GM18526 (cell line): ENCODE results near the gene APCDD1L.

Source experiments
- POLR2A ChIP-seq: IDR thresholded peaks from 3 replicates; pipeline ENCODE4 v1.6.1; 2011; ENCODE audit not compliant: insufficient read length; ENCODE audit errors: extremely low read depth

The APCDD1L gene

GRCh38 chr20:58547623-58548475 lies 32.6 kb upstream of the APCDD1L start:
- no peak for TF ChIP-seq POLR2A

GRCh38 chr20:58546756-58547622 lies 31.8 kb upstream of the APCDD1L start:
- TF ChIP-seq POLR2A, result no peak

GRCh38 chr20:58546416-58546711 lies 31.2 kb upstream of the APCDD1L start:
- TF ChIP-seq POLR2A, result no peak

- no peak for TF ChIP-seq POLR2A
Measured at GRCh38 chr20:58545565-58546415, 30.6 kb upstream of the APCDD1L start.

GRCh38 chr20:58544891-58545290 lies 29.7 kb upstream of the APCDD1L start:
- TF ChIP-seq POLR2A, result no peak

- TF ChIP-seq POLR2A, result no peak
Measured at GRCh38 chr20:58544286-58544685, 29.1 kb upstream of the APCDD1L start.

- no peak for TF ChIP-seq POLR2A
Measured at GRCh38 chr20:58543274-58543673, 28.1 kb upstream of the APCDD1L start.

- TF ChIP-seq POLR2A, result no peak
Measured at GRCh38 chr20:58542411-58543095, 27.4 kb upstream of the APCDD1L start.

GRCh38 chr20:58538752-58539151 lies 23.6 kb upstream of the APCDD1L start:
- TF ChIP-seq POLR2A, result no peak

DNA sequence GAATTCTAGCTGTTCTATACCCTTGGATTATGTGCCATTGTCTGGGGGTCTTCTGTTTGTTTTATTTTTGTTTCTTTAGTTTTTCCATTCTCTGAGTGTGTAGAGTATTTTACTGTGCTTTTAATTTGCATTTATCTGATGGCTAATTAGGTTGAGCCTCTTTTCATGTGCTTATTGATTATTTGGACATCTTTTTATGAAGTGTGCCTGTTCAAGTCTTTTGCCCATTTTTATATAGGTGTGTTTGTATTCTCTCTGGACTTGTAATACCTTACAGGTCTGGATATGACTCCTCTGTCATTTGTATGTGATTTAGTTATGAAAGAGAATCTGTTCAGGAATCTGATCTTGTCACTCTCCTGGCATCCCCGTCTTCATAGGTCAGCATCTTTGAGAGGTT lies 22.6 kb upstream of the APCDD1L start:
- TF ChIP-seq POLR2A, result no peak

DNA sequence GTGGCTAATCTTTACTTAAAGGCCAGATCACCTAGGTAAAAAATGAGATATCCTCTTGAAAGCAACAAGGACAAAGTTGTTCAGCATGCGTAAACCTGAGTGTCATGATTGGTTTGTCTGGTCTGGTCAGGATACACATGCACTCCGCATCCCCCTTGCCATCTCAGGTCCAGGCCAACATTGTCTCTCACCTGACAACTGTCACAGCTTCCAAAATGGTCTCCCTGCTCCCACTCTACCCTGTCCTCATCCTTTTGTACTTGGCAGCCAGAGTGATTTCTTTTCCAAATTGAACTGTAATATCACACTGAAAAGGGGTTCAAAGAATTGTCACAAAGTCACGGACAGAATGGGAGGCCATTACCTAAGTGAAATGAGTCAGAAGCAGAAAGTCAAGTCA lies 21.1 kb upstream of the APCDD1L start:
- no peak for TF ChIP-seq POLR2A

- no peak for TF ChIP-seq POLR2A
Measured at GRCh38 chr20:58531657-58532056, 16.5 kb upstream of the APCDD1L start.

DNA sequence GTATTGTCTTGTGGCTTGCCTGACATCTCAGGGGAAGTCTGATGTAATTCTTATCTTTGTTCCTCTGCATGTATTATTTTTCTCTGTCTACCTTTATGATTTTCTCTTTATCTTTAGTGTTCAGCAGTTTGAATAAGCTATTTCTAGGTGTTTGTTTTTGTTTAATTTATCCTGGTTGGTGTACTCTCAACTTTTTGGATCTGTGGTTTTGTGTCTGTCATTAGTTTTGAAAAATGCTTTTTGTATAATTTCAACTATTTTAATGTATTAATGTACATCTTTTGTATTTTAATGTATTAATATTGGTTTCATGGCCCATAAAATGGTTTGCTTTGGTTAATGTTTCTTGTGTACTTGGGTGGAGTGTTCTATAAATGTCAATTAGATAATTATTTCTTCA lies 15.9 kb upstream of the APCDD1L start:
- TF ChIP-seq POLR2A, result no peak

GRCh38 chr20:58528412-58528811 lies 13.2 kb upstream of the APCDD1L start:
- TF ChIP-seq POLR2A, result no peak

GRCh38 chr20:58526411-58526810 lies 11.2 kb upstream of the APCDD1L start:
- no peak for TF ChIP-seq POLR2A
